Uterus (tissue), 2 donors: Measurements from ENCODE around the gene SULF2.

ENCODE experiments used
- CTCF ChIP-seq, 4 experiments: fragments of 200-600 bp in 2 of 4; fragments of 450-650 bp in 2 of 4; sonication (generic) in 2 of 4; IDR thresholded peaks; one replicate each; pipeline ENCODE4 v1.5.1; 2016 to 2019; ENCODE audit warnings: antibody characterized with exemption in 4 of 4, mild to moderate bottlenecking in 2 of 4, moderate library complexity in 1 of 4
- POLR2A ChIP-seq, 2 donors: fragments of 450-650 bp; IDR thresholded peaks; one replicate each; pipeline ENCODE4 v1.6.1; 2016; ENCODE audit warnings: antibody characterized with exemption in 2 of 2, mild to moderate bottlenecking in 1 of 2, moderate library complexity in 1 of 2

GRCh38 chr20:47691625-47692024 lies 93.7 kb downstream of the SULF2 start:
- TF ChIP-seq CTCF (IDR thresholded peaks at IDR 0.05) (no peak), POLR2A (IDR thresholded peaks at IDR 0.05) (no peak)
